NCI-H1092 treated with DMSO at 0.1 percent for 48 hours (cell line): ENCODE results near the gene CLIP4.

ENCODE experiments used
- DNase-seq: peaks from one replicate; lab custom pipeline; 2025; lab: John Stamatoyannopoulos, UW

The CLIP4 gene

GRCh38 chr2:29222381-29223179 is 107.4 kb downstream of the CLIP4 start:
- DNase-seq: no peak

DNA sequence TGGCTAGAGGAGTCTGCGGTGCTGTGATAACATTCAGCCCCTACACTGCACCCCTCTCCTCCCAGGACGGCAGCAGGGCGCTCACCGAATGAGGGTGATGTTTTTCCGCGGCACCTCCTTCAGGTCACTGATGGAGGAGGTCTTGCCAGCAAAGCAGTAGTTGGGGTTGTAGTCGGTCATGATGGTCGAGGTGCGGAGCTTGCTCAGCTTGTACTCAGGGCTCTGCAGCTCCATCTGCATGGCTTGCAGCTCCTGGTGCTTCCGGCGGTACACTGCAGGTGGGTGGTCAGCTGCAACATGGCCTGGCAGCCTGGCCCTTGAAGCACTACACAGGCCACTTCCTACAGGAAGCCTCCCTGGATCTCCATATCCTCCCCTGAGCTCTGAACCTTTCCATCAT is 108.0 kb downstream of the CLIP4 start:
- DNase-seq: no peak

DNA sequence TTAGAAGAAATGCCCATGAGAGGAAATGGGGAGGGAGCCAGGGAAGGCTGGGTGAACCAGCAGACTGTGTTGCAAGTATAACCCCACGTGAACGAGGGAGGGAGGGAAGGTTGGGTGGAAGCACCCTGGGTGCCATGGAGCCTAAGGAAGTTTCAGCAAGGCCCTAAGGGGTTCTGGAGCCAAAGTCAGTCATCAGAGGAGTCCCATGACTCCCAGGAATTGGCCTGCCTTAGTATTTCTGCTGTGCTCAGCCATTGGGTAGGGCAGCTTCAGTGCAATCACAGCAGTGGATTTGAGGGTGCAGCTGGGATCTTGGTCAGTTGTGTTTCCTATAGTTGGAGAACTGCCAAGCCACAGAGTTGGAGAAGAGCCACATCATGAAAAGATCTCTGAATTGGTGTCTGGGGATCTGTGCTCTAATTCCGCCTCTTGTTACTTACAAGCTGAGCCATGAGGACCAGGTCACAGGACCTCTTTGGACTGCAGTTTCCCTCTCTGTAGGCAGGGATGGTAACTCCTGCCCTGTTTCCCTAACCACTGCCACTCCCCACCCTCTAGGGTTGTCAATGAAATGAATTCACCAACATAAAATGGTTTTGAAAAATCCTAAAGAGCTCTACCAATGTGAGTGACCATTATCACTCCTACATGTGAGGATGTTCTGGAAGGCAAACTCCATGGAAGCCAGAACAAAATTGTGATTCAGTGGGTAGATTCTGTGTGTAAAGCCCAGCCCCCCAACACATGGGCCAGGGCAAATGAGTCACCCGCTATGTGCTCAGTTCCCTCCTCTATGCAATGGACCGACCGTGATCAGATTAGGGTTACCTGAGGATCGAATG is 108.9 kb downstream of the CLIP4 start:
- DNase-seq: peak; percentile 3

DNA sequence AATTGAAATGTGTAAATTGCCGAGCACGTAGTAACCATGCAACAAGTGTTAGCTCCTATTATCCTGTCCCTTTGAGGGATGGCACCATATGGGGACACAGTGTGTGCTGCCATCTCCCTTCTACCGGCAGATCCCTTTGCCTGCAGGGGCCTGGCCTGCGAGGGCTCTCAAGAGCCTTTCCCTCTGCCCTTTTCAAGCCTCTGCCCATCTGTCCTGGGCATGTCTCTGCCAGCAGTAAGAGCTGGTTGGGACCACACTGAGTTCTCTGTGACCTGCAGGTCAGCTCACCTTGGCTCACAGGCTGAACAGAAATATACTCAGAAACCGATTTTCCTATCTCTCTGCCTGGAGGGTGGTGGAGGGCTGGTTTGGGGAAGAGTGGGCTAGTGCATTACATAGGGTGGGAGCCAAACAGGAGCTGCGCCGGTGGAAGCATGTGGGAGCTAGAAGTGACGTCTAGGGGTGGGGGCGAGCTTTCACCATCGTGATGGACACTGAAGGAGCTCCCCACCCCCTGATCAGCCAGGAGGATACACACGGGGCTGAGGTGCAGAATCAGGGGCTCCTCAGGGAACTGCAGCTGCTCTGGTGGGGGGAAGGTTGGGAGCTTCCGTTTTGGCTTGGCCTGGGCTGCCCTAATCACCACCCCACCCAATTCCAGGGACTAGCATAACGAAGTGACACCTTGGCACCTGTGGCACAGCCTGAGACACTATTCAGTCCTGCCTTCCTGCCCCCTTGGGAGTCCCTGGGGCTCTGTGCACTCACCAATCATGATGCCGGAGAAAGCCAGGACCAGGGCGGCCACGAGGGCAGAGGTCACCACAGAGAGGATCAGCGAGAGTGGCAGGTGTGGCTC is 109.7 kb downstream of the CLIP4 start:
- DNase-seq: no peak

GRCh38 chr2:29225814-29226213 is 110.6 kb downstream of the CLIP4 start:
- no peak for DNase-seq

DNA sequence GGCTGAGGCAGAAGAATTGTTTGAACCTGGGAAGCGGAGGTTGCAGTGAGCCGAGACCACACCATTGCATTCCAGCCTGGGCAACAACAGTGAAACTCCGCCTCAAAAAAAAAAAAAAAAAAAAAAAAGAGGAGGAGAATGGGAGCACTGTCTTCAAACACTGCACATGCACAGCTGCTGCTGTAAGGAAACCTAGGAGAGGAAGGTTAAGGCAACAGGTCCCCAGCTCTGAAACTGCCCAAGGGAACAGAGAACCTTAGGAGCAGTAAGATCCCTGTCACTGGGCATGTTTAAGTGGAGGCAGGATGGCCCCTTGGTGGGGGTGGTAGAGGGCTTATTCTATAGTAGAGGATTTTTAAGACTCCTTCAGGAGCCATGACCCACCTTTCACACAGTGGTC is 111.2 kb downstream of the CLIP4 start:
- DNase-seq: no peak

GRCh38 chr2:29226808-29227207 is 111.6 kb downstream of the CLIP4 start:
- DNase-seq: no peak

- DNase-seq: no peak
These were observed 112.9 kb downstream of the CLIP4 start for GRCh38 chr2:29227935-29228675.

GRCh38 chr2:29228947-29229346 is 113.7 kb downstream of the CLIP4 start:
- no peak for DNase-seq

- no peak for DNase-seq
These were observed 114.4 kb downstream of the CLIP4 start for GRCh38 chr2:29229640-29230039.

GRCh38 chr2:29232041-29232440 is 116.8 kb downstream of the CLIP4 start:
- no peak for DNase-seq

DNA sequence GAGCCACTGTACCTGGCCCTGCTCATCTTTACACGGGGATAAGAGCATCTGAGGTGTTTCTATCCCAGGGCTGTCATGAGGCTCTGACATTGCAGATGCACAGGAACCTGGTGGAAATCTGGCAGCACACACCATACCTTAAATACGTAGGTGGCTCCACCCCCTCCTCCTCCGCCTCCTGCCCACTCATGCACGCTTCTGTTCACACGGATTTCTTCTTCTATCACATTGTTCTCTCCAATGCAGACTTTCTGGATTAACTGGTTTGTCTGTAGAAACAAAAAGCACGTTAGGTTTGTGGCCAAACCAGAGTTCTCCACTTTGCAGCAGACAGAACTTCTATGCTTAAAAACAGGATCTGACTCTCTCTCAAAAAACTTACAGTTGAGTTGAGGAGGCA is 118.2 kb downstream of the CLIP4 start:
- no peak for DNase-seq

DNA sequence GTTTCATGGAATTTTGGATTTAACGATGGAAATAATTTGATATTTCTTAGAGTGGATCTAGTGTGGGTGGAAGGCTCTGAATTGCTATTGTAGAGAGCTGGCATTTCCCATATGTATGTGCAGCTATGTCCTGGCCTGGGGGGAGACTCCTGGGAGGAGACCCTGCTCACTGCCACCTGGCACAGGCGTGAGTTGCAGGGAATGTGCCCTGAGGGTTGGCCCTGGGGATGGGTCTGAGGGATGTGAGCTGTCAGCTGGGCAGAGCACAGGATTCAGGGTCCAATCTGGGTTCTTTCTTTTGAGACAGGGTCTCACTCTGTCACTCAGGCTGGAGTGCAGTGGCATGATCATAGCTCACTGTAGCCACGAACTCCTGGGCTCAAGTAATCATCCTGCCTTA is 120.2 kb downstream of the CLIP4 start:
- DNase-seq: no peak

- no peak for DNase-seq
These were observed 120.9 kb downstream of the CLIP4 start for GRCh38 chr2:29236074-29236473.

DNA sequence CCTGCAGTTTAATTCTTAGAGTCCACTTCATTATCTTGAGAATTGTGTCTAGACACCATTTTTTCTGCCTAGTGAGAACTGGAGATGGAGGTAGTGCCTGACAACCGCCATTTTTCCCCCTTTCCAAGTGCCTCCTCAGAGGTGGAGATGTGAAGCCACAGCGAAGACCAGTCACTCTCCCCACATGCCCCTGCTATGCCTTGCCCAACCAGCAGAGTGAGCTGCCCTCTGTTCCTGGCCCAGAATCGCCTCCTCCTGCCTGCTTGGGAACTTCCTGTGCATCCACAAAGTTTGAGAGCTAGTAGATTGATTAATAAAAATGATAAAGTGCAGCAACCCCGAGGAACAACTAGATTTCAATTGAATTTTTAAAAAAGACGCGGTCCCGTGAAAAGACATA is 123.3 kb downstream of the CLIP4 start:
- DNase-seq: peak; percentile 0
